Frontal cortex (tissue), 4 donors: ENCODE results near the gene CEP20. TPM values are rescaled to one million over a fixed set of nuclear protein-coding genes. Genes with fewer than 3 reads are reported as not detected.
"Not testable (repeated sequence)": the region's sequence is repeated elsewhere in the genome, so short reads cannot be mapped to it uniquely, and the experiment has no call there.

Source experiments
- DNase-seq, 2 donors: peaks; one replicate each; pipeline ENCODE4 v3.0.0; 2012; ENCODE audit warnings: low spot score in 2 of 2
- FAIRE-seq: peaks from 2 replicates; lab custom pipeline; 2012; peaks lifted over from hg19 to GRCh38; lab: Jason Lieb, UNC
- total RNA-seq: library from RNA; depleted of rRNA; stranded (reverse); fragments of >200 nt; gene quantifications from one replicate; pipeline ENCODE4 v1.2.3, GENCODE V29; 2014
- donor health status: control.
- donor health status: control.
- donor health status: control.

CEP20 gene
- total RNA-seq = 44.8 TPM

DNA sequence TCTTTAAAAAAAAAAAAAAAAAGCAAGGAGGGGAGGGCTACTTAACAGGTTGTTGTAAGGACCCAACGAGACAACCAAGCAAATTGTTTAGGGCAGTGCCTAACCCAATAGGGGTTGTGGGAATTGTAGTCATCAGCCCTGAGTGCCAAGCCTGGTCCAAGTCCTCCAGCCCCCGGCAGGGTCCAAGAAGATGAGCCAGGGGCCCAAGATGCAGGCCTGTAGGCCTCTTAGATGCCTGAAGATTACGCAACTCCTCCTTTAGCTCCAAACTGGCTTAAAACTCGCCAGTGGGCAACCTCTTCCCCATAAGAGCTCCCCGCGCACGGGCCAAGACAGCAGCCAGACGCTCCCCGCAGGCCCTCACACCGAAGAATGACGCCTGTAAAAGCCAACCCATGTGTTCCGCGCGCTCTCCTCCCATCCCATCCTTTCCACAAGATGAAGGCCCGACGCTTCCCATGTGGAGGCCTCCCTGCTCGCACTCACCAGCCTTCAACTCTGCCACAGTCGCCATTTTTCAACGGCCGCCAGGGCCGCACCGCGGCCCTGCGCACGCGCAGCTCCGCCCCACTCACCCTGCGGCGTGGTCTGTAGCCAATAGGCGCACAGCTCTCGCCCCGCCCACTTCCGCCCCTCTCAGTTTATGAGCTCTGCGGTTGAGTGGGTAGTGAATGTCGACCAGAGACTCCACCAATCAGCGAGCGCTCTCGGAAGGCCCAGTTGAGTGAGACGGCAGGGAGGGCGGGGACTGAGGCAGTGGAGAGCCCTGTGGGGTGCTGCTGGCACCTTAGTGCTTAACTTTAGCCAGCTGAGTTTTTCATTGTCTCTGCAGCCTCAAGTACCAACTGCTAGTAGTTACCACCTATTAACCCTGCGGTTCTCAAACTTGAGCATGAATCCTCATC lies at the start of gene CEP20:
CEP20 (minus strand) TSS at position 532 of the 905 bp plus-strand sequence; CDS start at position 514, 18 bp downstream.
- DNase-seq = peak; percentile 94 to 98
- peak; percentile 92 for FAIRE-seq

DNA sequence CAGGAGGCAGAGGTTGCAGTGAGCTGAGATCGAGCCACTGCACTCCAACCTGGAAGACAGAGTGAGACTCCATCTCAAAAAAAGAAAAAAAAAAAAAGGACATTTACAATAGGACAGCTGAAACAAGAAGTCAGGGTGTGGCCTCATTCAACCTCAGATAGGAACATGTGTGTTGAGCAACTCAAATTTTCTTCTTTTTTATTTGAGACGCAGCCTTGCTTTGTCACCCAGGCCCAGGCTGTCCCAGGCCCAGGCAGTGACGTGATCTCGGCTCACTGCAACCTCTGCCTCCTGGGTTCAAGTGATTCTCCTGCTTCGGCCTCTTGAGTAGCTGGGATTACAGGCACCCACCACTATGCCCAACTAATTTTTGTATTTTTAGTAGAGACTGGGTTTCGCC lies 48.4 kb upstream of the CEP20 start:
- DNase-seq, FAIRE-seq: not testable (repeated sequence)

GRCh38 chr16:15934991-15935390 lies 46.6 kb upstream of the CEP20 start:
- FAIRE-seq (no peak), DNase-seq (no peak)

- FAIRE-seq = no peak
Measured at GRCh38 chr16:15933781-15934180, 45.4 kb upstream of the CEP20 start.

DNA sequence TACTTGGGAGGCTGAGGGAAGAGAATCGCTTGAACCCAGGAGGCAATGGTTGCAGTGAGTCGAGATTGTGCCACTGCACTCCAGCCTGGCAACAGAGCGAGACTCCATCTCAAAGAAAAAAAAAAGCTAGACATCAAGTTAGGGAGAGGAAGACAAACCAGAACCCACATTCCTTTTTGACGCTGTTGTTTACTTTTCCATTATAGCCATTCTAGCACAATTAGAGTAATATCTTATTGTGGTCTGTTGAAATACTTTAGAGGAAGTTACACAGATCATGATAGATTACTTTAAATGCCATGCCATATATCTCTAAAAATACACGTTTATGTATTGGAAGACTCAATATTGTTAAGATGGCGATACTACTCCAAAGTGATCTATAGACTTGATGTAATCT lies 44.5 kb upstream of the CEP20 start:
- FAIRE-seq (no peak), DNase-seq (no peak)

More at GRCh38 chr16:15933781-15934180, 45.4 kb upstream of the CEP20 start:
- no peak for DNase-seq

DNA sequence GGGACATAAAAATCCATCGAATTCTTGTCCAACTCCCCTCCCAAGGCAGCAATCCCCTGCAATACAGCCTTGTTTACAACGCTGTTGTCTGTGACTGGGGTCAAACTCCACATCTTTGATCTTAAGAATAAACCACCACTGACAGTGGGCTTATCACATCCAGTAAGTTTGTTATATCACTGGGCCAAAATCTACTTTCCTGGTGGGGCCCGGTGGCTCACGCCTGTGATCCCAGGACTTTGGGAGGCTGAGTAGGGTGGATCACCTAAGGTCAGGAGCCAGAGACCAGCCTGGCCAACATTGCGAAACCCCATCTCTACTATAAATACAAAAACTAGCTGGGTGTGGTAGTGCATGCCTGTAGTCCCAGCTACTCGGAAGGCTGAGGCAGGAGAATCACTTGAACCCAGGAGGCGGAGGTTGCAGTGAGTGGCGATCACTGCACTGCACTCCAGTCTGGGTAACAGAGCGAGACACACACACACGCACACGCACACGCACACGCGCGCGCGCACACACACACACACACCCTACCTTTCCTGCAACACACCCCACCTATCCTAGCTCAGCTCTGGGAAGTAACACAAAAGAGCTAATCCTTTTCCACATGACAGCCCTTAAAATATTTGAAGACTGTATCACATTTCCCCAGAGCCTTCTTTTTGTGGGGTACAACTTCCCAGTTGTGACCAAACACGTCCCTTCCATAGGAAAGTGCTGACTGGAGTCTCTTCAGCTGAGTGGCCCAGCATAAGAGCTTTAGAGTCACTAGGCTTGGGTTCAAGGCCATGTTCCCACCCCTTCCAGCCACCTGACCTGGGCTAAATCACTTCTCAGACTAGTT lies 40.1 kb upstream of the CEP20 start:
- no peak for FAIRE-seq
- DNase-seq = no peak

GRCh38 chr16:15925631-15926030 lies 37.2 kb upstream of the CEP20 start:
- DNase-seq (no peak), FAIRE-seq (no peak)

DNA sequence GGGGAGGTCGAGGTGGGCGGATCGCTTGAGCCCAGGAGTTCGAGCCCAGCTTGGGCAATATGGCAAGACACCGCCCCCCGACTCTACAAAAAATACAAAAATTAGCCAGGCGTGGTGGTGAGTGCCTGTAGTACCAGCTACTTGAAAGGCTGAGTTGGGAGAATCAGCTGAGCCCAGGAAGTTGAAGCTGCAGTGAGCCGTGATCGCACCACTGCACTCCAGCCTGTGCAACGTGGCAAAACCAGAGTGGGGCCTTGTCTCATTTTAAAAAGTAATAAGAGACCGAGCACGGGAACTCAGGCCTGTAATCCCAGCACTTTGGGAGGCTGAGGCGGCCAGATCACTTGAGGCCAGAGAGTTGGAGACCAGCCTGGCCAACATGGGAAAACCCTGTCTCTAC lies 36.6 kb upstream of the CEP20 start:
- no peak for DNase-seq
- no peak for FAIRE-seq

DNA sequence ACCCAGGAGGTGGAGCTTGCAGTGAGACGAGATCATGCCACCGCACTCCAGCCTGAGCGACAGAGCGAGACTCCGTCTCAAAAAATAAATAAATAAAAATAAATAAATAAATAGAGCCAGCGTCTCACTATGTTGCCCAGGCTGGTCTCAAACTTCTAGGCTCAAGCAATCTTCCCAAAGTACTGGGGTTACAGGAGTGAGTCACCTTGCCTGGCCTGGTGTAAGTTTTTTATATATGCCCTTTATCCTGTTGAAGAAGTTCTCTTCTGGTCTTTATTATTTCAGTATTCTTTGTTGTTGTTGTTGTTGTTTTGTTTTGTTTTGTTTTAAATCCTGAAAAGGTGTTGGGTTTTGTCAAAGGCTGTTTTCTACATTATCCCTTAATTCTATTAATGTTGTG lies 30.9 kb upstream of the CEP20 start:
- DNase-seq = no peak
- FAIRE-seq = no peak

DNA sequence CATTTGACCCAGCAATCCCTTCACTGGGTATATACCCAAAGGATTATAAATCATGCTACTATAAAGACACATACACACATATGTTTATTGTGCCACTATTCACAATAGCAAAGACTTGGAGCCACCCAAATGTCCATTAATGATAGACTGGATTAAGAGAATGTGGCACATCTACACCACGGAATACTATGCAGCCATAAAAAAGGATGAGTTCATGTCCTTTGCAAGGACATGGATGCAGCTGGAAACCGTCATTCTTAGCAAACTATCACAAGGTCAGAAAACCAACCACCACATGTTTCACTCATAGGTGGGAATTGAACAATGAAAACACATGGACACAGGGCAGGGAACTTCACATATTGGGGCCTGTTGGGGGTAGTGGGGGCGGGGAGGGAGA lies 29.9 kb upstream of the CEP20 start:
- DNase-seq, FAIRE-seq: not testable (repeated sequence)

GRCh38 chr16:15916323-15916722 lies 27.9 kb upstream of the CEP20 start:
- no peak for DNase-seq
- FAIRE-seq = no peak

GRCh38 chr16:15915555-15916081 lies 27.2 kb upstream of the CEP20 start:
- FAIRE-seq = no peak
- DNase-seq = no peak

- FAIRE-seq = no peak
- DNase-seq = no peak
Measured at GRCh38 chr16:15913046-15913698, 24.8 kb upstream of the CEP20 start.

- no peak for FAIRE-seq
- DNase-seq = no peak
Measured at GRCh38 chr16:15911198-15911597, 22.8 kb upstream of the CEP20 start.

GRCh38 chr16:15907863-15908478 lies 19.6 kb upstream of the CEP20 start:
- FAIRE-seq (no peak), DNase-seq (no peak)

DNA sequence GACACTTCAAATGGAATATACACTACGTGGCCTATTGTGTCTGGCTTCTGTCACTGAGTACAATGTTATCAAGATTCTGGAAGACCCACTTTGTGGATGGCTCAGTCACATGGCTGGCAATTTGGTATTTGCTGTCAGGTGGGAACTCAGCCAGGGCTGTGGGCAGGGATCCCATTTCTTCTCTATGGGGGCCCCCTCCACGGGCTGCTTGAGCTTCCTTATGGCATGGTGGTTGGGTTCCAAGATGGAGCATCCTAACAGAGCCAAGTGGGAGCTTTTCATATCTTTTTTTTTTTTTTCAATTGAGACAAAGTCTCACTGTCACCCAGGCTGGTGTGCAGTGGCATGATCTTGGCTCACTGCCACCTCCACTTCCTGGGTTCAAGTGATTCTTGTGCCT lies 18.0 kb upstream of the CEP20 start:
- FAIRE-seq (no peak), DNase-seq (no peak)

- DNase-seq = no peak
- no peak for FAIRE-seq
Measured at GRCh38 chr16:15903960-15904359, 15.6 kb upstream of the CEP20 start.

GRCh38 chr16:15900901-15901500 lies 12.6 kb upstream of the CEP20 start:
- DNase-seq (no peak), FAIRE-seq (no peak)

- FAIRE-seq (no peak), DNase-seq (no peak)
Measured at GRCh38 chr16:15900357-15900756, 12.0 kb upstream of the CEP20 start.
